DMS153 treated with DMSO at 0.1 percent for 48 hours (cell line): ENCODE measurements around the gene FOXO1.
"Not testable (repeated sequence)": the region's sequence is repeated elsewhere in the genome, so short reads cannot be mapped to it uniquely, and the experiment has no call there.

Experiments
- DNase-seq: peaks from one replicate; lab custom pipeline; 2025; ENCODE audit not compliant: unreplicated experiment; lab: John Stamatoyannopoulos, UW

The FOXO1 gene

DNA sequence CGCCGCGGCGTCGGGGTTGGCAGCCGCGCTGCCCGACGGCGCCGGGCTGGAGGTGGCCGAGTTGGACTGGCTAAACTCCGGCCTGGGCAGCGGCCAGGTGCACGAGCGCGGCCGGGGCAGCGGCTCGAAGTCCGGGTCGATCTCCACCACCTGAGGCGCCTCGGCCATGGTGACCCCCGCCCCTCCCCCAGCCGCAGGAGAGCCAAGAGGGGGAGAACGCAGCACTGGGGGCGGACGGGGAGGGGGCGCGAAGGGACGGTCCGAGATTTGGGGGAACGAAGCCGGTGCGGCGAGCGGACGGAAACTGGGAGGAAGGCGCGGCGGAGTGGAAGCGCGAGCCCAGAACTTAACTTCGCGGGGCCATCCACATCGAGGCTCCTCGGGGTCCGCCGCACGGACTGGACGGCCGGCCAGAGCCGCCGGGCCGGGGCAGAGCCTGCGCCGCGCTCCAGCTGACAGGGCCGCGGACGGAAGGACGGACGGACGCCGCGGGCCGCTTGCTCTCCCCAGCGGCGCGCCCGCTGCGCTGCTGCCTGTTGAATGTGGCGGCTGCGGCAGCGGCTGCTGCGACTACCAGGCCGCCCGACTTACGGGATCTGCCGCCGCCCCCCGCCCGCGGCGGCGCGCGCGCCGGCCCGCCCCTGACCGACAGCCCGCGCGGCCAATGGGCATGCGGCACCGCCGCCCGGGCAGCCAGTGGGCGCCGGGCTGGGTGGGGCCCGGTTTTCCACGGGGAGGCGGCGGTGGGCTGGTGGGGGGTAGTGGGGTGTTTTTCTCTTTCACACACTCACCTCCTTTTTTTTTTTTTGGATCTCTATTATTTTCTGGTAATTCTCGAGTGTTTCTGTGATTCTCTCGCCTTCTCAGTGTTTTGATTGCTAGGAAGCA, at the start of gene FOXO1:
TSS of gene FOXO1 (minus strand) at position 597 of the 888 bp plus-strand sequence. CDS start at position 168, 429 bp downstream.
- DNase-seq: peak; percentile 56

DNA sequence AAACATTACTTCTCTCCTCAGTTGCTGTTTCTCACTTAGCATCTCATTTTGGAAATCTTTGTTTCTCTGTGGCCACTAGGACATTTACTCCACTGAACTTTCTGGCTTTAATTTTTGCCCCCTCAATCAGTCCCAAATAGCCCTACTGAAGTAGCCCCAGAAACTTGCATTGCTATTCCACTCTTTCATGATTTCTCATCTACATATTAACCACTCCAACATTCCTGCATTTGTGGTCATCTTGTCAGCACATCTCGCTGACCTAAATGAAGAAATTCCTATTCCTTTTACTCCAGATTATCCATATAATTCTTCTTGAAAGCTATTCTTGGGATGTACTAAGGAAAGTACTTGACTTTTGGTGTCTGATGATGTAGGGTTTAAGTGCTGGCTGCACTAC, 48.0 kb upstream of the FOXO1 start:
- not testable (repeated sequence) for DNase-seq

- DNase-seq: no peak
Observed at GRCh38 chr13:40706439-40706838, 40.0 kb upstream of the FOXO1 start.

GRCh38 chr13:40697711-40698110, 31.3 kb upstream of the FOXO1 start:
- DNase-seq: no peak

DNA sequence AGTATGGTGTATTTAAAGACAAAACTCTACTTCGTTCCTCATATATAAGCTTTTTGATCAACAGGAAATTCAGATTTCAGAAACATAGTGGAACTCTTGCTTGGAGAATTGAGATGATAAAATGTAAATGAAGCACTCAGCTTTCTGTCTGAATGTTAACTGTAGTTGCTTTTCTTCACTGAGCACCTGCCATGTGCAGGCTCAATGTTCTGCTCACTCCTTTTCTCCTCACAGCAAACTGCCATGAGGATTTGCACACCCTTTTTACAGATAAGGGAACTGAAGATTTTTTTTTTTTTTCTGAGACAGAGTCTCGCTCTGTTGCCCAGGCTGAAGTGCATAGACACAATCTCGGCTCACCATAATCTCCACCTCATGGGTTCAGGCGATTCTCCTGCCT, 28.0 kb upstream of the FOXO1 start:
- DNase-seq: no peak

DNA sequence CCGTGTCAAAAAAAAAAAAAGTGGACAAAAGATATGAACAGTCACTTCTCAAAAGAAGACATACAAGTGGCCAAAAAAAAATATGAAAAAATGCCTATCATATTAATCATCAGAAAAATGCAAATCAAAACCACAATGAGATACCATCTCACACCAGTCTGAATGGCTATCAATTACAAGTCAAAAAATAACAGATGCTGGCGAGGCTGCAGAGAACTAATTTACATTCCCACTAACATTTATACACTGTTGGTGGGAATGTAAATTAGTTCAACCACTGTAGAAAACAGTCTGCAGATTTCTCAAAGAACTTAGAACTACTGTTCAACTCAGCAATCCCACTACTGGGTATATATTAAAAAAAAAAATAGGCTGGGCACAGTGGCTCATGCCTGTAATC, 26.5 kb upstream of the FOXO1 start:
- no peak for DNase-seq

DNA sequence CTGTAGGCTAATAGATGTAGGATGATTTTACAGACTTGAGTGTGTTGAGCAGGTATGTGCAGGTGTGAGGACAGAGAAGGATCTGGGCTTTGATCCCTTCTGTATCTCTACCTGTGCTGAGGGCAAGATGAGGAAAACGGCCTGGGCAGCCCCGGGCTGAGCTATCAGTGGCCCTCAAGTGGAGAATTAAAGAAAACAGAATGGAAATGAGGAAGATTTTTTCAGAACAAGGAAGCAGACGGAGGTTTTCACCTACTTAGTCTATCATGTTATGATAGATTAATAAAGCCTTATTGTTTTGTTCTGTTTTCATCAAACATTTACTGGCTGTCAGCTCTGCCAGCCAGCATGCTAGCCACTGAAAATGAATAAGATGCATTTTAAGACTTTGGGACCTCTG, 22.3 kb upstream of the FOXO1 start:
- DNase-seq: no peak

DNA sequence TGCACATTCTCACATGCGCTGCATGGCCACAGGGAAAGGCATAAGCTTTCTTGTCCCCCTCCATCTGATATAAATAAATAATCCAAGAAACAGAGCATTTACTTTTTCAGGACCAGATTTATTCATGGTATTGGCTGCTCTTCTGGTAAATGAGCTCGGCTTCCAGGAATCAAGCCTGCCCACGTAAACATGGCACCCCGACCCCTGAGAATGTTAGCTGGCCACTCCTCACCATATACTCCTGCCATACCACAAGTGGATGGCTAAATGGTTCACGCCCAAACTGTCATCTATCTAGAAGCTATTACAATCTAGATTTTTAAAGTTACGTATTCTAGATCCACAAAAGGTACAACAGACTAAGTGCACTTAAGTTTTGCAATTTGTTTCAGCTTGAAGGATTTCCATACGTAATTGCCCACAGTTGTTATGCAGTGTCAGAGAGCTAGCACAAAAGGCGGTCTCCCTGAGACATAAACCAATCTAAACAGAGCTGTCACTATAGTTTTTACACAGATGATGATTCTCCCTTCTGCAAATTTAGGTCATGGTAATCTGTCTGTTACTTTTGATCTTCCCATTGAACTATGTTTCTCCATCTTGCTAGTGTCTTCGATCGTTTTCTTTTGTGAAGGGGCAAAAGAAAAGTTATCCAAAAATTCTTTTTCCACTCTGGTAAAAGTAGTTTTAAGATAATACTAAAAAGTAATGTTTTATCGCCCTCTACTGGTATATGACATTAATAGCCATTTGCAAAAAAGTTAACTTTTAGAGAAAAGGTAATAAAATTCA, 16.2 kb upstream of the FOXO1 start:
- peak; percentile 32 for DNase-seq

DNA sequence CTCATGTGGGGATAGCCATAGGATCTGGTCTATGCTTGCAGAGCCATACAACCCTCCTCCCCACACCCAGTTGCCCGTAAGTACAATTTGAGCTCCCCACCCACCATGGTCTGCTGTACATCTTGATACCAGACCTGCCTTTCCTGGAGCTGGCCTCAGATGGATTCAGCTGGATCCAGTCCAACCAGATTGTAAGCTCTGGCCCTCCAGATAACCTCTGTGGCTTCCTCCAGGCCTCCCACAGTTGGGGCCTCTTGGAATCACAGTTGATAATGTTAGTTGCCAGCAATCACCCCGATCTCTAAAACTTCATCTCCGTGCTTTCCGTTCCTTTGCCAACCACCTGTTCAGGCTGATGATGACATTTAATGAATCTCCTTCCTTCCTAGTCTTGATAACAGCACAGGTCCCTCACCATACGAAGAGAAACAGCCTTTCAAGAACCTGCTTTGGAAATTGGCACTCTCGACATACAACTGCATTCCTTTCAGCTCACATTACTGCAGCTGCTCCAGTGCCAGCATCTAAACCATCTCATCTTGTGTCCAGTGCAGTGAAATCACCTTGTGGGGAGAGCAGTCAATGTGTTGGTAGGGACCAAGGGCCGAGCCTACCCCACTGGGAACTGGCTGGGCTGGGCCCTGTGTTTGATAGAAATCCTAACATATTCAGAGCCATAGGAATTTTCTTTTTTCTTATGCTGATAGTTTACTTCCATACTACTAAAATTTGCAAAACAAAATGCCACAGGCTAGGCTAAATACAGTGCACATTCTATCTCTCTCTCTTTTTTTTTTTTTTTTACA, 15.1 kb upstream of the FOXO1 start:
- DNase-seq: no peak

DNA sequence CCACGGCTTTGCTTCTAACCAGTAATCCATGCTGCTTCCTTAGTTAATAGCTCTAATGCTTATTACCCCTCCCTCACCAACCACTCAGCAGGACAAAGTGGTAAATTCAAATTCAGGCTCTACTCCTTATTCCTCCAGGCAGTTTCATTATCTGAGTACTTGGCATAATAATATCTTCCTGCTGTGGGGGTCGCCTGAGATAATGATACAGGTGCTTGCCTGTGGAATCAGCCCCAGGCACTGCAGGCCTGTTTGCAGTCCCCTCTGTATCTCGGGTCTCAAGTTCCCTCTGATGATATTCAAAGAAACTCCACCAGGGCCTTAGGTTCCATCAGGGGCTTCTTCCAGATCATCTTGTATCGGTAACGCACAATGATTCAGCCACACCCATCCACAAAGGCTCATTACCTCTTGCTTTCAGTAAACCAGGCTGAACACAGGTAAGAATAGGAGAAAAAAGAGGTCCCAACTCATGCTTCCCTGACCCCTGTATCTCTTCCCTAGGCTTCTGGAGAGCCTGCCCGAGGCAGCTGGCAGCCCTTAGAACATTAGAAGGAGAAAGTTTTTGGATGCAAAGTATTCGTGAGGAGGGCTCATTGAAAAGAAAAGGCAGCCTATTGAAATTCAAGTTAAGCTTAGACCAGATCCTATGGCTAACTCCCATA, 14.3 kb upstream of the FOXO1 start:
- no peak for DNase-seq

- no peak for DNase-seq
Observed at GRCh38 chr13:40679480-40679985, 13.1 kb upstream of the FOXO1 start.

GRCh38 chr13:40677064-40677463, 10.6 kb upstream of the FOXO1 start:
- no peak for DNase-seq

- no peak for DNase-seq
Observed at GRCh38 chr13:40676007-40676406, 9.6 kb upstream of the FOXO1 start.

DNA sequence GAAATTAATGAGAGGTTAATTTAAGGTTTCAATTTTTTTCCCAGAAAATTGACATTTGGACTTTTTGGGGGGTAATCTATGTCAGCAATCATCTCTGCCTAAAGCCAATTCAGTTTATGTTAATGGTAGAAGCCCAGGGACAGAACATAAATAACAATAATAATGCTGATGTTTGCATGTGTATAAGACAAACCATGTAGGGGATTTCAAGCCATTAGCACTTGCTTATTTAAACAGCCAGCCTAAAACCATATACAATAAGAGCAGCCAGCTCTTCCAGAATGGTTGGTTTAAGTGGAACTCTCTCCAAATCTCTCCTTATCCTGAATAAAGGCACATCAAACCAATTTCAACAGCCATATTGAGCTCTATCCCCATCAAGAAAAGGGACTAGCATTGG, 7.0 kb upstream of the FOXO1 start:
- DNase-seq: no peak

DNA sequence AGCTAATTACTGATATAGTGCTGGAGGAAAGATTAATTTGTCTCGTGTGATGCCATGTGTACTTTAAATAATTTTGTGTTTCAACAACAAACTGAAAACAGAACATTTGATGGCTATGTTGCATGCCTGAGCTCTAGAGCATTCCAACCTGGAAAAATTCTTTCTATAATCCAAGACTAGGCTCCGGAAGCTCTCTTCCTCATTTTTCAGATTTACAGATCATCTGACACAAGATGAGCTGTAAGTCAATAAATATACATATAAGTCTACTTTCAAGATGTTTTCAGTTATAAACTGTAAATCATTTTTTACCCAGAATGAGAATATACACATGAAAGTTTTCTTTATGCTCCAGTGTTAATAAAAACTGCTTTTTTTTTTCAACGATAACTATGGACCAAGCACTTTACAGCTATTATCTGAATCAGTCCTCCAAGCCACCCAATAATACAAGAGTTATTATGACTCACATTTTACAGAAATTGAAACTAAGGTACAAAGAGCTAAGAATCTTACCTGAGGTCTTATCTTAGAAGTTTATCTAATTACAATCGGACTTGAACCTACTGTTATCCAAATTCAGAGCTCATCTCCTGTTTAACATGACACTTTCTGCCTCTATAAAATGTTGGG, 6.4 kb upstream of the FOXO1 start:
- no peak for DNase-seq

DNA sequence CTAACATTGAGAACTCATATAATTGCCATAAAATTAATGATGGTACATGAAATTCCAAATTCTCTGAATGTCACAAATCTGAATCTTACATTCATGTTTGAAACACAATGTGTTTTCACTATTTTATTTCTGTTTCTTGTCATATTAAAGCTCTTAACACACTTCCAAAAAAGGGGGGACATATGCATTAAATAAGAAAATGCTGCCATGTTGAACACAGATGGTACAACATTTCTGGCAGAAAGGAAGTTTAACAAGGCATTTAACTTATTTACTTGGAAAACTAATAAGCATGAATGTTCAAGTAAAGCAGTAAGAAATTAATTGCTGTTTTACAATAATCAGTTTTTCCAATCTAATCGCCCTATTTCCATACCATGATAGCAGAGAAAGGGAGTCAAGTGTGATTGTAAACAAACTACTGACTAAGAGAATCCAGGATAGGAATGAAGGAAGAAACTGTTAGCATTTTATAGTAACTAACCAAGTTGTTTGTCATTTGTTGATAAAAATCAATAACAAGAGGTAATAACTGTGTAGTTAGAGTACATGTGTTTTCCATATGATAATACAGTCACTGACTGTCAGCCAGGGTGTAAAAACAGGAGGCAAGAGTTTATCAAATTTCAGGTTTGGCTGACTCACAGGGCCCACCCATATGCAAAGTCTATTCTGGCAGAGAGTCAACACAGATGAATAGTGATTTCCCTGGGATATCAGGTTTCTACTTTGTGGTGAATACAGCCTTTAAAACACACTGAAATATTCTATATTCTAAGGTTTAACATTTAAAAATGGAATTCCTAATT, 5.7 kb upstream of the FOXO1 start:
- DNase-seq: peak; percentile 60

DNA sequence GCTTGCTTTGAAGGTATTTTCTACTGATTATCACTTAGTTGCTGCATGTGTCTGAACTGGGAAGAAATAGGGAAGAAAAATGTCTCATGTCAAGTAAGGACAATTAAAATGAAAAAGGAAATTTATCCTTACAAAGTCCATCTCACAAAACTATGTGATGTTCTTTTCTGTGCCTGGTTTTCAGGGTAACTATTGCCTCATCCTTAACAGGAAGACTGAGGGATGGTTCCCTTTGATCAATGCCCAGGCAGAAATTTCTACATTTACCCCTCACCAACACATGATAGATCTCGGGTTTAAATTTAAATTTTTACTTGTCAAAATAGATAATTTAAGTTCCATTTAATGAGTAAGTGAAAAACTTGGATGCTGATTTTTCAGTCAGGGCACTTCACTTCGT, 3.9 kb upstream of the FOXO1 start:
- no peak for DNase-seq

GRCh38 chr13:40668335-40668734, 1.9 kb upstream of the FOXO1 start:
- no peak for DNase-seq

GRCh38 chr13:40667622-40667978, 1.2 kb upstream of the FOXO1 start:
- no peak for DNase-seq
